SK-MEL-5 (cell line): ENCODE data around the gene SKAP1. TPM values are rescaled to one million over a fixed set of nuclear protein-coding genes. Genes with fewer than 3 reads are reported as not detected.
A peak's percentile ranks its signal among the peaks of the same experiment; 100 is the strongest.

Experiments
- DNase-seq: peaks from one replicate; pipeline ENCODE4 v3.0.0-alpha.2; 2016; ENCODE audit warnings: low read depth, low spot score
- in situ Hi-C: cut with HindIII; loops from 2 replicates; pipeline ENCODE4 v1.10.0; 2016; ENCODE audit warnings: low sequenced_read_pairs, high pct_unique_total_duplicates, low pct_unique_long_range_greater_than_20kb
- total RNA-seq: library from RNA; depleted of rRNA; stranded (reverse); fragments of >200 nt; shearing (Covaris generic); gene quantifications from 2 replicates; pipeline ENCODE4 v1.2.3, GENCODE V29; 2014

The SKAP1 gene
- total RNA-seq, 1 experiment from 2014 or later, result not detected

DNA sequence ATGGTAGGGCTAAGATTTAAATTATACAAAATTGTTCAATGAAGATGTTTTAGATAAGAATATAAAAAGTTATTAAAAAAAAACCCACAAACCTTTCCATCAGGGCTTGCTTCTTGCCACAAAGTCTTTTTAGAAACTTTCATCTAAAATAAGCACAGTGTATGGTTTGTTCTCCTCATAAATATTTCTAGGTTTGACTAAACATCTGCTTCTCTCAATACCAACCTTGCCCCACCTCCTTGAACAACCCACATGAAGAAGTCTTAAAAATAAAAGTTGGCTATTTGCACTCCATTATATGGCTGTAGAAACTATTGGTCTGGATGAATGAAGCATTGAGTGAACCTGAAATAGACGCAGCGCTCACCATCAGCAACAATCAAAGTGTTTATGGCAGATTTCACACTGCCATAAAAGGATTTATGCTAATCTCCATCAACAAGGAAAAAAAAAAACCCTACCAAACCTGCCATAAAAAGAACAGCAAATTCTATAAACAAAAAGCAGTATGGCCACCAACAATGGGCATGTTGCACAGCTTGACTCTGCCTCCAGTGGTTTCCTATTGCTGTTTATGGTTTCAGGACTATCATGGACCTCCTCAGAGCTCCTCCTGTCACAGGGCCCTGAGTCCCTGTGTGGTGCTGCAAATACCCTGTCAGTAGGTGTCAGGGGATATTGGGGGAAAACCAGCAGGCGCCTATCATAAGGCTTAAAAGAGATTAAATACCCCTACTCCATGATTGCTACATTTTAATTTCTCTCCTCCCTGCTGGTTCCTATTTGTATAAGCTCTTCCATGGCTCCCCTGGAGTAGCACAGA, 284.8 kb downstream of the SKAP1 start:
- DNase-seq, result no peak
- in situ Hi-C loops, result no loop called here

DNA sequence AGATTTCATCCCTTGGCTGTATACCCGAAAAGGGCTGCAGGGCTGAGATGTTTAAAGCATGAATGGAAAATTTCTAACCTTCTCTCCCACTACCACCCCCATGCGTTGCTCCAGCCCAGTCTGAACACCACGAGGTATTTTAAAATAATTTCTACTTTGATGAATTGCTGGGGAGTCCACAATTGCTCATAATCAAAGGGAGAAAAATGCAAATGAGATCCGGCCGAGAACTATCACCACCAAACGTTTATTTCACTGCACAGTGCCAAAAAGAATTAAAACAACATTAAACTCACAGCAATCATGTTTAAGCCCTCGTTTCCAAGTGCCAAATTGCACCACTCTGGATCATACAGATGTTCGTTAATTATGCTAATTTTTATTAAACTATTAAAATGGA, 285.8 kb downstream of the SKAP1 start:
- DNase-seq, result no peak
- in situ Hi-C loops, result no loop called here

DNA sequence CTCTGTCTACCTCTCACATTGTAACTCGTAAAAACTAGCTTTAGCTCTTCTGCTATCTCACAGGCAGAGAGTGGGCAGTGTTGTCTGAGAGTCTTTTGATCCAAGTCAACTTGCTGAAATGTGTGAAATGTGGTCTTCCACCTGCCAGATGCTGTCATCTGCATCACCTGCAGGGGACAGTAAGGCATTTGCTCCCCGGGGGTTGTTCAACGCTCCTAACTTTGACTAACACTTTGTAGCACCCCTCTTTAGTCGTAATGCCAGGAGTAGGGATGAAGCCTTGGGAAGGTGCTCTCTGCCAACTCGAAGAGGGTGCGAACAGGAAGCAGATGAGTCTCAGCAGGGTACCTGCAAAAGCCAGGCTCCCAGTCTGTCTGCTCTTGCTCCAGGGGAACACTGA, 286.4 kb downstream of the SKAP1 start:
- DNase-seq, result no peak
- in situ Hi-C loops, result no loop called here

DNA sequence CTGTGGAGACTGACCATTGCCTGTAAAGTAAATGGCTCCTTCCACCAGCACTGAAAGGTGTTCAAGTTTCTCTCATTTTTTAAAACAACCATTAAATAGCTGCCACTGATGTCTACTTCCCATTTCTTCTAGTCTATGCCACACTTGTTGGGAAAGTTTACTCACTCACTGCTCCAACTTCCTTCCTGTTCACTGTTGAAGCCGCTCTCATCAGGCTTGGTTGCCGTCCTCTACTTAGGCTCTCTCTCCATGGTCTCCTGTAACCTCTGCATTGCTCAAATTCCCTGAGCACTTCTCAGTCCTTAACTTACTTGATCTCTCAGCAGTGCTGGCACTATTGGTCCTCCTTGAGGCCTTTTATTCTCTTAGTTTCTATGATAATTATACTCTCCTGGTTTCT, 290.1 kb downstream of the SKAP1 start:
- in situ Hi-C loops, result no loop called here
- no peak for DNase-seq

DNA sequence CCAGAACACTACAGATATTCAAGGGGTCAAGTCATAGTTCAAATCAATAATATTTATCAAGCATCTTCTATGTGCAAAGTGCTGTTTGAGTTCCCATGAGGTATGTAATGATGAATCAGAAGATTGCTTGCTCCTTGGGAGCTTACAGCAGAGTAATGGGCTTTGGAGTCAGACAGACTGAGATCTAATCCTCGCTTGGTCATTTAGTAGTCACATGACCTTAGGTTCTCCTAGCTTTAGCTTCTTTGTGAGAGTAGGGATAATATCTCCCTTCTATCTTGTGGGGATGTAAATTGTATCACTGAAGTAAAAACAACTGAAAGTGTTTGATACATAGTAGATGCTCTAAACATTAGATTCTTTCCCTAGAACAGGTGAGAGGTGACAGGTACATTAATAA, 292.4 kb downstream of the SKAP1 start:
- in situ Hi-C loops, result no loop called here
- no peak for DNase-seq

DNA sequence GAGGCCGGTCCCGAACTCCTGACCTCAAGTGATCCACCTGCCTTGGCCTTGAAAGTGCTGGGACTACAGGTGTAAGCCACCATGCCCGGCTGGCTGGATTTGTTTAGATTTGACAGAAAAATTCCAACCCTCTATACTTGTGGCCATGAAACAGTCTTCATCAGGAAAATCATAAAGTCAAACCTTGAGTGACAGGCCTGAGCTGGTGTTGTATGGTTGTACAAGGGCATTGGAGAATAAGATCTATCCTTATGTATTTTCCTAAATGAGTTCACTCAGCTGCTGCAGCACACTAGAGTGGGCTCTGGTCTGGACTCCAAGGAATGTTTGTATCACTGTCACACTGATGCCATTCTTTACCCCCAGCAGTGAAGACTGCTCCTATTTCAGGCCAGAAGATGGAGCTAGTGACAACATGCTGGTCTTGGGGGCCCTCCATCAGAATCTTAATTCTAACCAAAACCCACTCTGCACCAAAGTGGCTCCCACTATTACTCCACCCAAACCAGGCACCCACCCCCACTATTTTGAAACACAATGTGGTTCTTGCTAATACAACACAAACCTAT, 295.0 kb downstream of the SKAP1 start:
- DNase-seq, result peak; percentile 40
- in situ Hi-C loops, result no loop called here

DNA sequence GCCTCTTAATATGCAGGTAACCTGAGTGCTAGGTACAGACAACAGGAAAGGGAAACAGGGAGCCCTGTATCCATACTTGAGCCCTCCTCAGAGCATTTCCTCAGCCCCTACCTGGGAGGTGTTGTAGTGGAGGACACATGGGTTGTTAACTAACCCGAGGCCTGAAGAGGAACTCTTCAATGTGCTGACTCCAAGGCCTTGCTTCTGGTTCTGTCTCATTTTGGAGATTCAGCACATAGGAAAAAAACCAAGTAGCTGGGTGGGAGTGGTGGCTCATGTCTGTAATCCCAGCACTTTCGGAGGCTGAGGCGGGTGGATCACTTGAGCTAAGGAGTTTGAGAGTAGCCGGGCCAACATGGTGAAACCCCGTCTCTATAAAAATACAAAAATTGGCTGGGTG, 297.6 kb downstream of the SKAP1 start:
- in situ Hi-C loops, result no loop called here
- DNase-seq, result no peak

DNA sequence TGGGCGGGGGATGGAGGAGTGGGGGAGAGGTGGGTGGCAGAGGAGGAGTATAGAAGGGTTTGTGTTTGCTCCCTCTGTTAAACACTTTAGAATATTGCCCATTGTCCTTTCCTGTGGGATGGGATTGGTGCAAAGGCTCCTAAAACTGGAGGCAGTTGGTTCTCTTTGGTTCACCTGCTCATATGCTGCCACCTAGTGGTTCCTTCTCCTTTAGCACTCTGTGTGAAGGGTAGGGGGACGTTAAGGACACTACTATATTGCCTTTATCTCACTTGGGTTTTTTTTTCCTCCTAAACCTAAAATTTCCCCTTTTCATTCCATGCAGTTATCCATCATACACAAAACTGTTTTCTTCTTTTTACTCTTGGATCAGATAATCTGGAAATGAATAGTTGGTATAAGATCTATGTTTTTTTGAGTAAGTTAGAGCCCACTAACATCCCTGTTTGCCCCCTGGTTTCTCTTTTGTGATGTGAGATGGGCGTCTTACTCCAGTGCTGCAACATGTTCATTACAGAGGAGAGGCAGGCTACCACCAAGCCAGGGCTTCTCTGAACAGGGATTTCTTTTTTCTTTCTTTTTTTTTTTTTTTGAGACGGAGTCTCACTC, 298.7 kb downstream of the SKAP1 start:
- in situ Hi-C loops, result no loop called here
- peak; percentile 89 for DNase-seq

DNA sequence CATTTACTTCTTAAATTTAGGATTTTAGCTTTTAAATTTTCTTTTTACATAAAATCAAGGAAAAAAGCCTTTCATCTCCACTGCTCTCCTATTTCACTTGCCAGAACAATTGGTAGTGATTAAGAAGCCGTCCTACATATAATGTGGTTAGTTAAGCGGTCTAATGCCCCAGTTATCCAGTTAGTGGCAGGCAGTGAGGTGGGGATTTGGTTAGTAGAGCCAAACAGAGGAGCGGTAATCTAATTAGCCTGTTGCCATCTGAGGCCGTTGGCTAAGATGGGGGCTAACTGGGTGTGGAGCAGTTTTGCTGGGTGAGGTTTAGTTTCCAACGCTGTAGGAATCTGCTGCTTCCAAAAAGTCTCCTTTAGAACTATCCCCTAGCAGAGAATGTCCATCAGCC, 300.0 kb downstream of the SKAP1 start:
- in situ Hi-C loops, result no loop called here
- no peak for DNase-seq

DNA sequence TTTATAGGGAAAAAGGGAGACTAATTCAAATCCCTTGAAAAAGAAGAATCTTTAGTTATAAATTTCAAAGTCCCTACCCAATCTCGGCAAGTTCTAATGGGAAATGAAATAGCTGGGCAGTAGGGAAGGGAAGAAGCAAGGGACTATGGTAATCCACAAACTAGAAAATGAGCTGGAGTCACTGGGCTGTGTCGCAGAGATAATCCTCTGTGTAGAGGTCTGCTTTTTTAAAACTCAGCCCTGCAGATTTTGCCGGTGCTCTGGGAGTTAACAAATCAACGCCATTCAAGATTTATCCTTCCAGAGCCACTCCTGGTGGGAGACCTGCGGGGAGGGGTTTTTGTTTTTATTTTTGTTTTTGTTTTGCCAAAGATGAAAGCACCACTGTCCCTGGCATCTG, 301.6 kb downstream of the SKAP1 start:
- no peak for DNase-seq
- in situ Hi-C loops, result no loop called here

DNA sequence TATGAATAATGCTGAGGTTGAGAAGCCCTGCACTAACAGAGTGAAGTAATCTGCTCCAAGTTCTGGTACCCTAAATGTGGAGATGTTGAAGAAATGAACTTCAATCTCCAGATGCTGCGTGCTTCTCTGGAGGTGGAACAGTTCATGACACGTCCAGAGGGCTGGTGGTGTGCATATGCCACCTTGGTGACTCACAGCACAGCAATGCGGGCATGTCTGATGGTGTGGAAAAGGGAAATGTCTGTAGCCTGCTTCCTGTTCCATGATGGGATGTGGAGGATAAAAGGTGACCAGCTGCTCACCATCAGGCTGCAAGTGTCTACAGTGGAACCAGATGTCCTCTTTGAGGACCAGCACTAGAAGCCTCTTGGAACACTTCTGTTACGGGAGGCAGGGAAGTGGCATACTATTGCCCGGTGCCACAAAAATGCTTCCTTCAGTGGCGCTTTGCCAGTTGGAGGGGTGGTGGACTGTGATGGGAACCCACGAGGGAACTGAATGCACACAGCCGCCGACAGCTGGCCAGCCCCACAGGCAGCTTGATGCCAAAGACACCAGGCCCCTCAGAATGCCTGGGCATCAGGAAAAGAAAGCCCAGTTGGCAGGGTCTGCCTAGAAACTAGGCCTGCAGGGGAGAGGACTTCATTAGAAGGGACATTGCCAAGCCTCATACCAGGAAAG, 302.5 kb downstream of the SKAP1 start:
- in situ Hi-C loops, result no loop called here

DNA sequence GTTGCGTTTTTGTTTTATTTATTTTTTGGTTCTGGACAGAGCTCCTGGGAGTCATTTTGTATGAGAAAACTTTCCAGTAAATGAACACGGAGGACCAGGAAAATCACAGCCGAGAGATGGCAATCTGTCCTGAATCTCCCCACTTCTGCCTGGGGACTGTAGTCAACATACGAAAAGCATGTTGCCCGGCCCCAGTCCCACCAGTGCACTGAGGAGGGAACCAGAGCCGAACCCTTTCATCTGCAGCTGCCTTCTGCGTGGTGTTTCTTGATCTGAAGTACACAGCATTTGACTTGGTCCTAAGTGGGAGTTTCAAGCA, 303.5 kb downstream of the SKAP1 start:
- no peak for DNase-seq
- in situ Hi-C loops, result no loop called here

More for the DNA sequence above, 302.5 kb downstream of the SKAP1 start:
- no peak for DNase-seq

DNA sequence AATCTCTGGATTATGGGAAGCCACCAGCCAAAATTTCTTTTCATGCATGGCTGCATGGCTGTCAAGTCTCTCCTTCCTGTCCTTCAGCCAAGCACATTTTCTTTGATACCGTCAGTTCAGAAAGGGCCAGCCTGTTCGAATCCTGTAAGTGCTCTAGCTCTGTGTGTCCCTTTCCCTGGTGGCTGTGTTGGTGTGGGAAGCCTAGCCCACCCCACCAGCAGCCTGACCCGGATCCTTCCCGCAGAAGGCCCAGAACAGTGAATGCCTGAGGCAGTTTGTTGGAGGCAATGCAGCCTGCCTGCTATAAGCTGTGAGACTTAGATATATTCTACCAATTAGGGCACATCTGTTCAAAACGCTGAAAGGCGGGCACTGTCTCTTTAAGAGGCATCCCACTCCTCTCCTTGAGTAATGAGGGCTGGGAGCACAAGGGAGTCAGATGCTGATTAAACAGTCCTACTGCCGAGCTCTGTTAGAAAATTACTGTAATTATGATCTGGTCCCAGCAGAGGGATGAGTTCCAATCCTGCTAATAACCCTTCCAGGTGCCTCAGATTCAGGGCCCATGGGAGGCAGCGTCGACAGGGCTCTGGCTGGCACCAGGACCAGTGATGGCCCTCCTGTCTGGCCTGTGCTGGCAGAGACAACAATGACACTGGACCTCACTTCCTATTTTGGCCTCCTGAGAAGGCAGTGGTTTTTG, 304.0 kb downstream of the SKAP1 start:
- in situ Hi-C loops, result no loop called here
- DNase-seq, result no peak

DNA sequence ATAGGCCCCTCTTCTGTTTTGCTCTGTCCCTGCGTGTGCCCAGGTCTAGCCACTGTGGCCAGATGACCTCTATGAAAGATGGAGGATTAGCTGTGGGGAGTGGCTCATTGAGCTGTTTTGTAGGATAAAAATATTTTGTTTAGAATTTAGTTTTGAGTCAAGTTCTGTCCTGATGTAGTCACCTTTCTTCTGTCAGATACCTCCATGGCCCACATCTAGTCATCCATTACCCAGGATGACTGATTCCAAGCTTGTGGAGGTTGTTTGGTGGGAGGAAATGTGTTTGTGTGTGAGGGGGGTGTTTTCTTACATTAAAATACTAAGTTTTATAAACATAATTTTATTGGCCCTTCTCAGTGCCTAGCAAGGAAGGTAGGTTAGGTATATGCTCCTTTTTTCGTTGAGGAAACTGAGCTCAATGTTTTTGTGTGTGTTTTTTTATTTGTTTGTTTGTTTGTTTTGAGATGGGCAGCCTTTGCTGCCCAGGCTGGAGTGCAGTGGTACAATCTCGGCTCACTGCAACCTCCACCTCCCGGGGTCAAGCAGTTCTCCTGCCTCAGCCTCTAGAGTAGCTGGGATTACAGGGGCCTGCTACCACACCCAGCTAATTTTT, 306.1 kb downstream of the SKAP1 start:
- in situ Hi-C loops, result no loop called here
- no peak for DNase-seq

DNA sequence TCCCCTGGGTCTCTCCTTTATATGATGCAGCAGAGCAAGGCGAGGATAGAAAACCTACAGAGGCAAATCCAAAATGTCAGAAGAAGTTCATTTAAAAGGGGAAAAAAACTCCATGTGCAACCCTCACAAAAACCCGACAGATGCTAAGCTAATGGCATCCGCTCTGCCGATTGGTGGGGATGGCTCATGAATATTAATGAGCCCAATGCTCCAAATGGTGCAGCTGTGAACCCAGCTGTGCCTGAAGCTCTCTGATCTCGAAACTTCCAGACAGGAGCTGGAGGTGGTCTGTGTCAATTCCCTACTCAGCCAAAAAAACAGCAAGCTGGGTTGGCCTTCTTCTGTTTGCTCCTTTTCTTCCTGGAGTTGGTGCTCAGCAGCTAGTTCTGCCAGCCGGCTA, 306.9 kb downstream of the SKAP1 start:
- no peak for DNase-seq
- in situ Hi-C loops, result no loop called here

DNA sequence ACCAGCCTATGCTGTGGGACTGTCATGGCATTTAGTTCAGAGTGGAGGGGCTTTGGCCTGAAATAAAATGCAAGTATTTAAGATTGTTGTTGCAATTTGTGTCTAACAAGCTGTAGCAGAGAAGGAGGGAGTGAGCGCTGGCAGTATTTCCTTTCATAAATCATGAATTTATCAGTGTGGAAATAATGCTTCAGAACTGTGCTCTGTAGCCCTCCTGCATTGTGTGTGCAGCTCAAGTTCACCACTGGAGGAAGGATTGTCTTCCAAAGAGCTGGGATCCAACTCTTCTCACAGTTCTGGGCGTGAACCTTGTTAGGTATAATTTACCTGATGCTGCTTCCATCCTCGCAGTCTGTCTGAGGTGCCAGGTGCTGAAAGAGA, 307.4 kb downstream of the SKAP1 start:
- in situ Hi-C loops, result no loop called here
- DNase-seq, result no peak

DNA sequence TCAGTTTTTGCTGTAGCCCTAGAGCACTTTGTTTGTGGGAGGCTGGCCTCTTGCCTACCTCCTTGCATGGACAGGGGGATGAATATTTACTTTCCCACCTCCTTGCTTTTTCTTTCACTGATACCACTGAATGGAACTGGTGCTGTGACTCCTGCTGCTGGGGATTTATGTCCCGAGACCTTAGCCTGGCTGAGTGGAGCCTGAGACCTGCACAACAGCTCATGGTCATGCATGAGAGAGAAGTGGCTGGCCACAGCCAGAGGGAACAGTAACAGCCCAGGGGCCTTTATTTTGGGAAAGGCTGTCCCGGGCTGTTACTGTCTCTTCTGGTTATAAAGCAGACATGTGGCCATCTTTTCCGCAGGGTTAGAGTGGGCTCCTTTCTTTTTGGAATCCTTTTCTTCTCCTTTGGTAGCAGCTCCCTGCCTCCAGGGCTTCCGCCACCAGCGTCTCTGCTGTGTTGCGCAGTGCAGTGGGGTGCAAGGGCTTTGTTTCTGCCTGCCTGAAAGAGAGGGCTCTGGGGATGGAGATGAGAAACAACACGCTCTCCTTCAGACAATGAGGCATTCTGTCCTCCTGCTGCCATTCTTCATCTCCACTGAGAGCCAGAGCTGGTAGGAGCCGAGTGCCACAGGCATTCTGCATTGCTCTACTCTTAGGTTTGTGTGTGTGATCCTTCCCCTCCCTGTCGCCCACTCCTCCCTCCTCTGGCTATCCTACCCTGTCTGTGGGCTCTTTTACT, 307.9 kb downstream of the SKAP1 start:
- in situ Hi-C loops, result no loop called here
- DNase-seq, result no peak
